ENCODE data around the gene ANTXR1.

DNA sequence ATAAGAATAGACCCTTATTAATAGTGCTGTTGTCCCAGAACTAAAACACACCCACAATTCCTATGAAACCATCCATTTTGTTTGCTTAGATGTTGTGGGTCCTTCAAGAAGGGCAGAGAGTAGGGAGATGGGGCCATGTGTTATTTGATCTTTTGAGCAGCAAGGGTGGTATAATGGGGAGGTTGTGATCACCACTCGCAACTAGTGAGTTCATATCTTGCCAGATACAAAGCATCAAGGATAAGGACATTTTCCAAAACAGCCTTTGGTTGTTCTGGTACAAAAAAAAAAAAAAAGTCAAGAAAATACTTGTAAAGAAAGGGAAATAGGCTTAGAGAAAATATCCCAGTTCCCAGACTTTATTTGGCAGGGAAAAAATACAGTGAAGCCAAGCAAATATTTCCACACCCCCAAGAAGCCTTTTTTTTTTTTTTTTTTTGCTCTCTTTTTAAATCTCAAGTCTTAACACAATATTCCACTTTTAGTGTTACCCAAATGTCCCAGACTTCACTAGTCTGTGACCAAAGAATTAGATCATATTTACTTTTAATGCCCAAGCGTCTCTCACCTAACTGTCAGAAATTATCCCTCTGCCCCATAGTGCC, 54.1 kb downstream of the ANTXR1 start:
- TF ChIP-seq POLR2A (IDR thresholded peaks at IDR 0.05), result no peak
- TF ChIP-seq, protein P1, sequence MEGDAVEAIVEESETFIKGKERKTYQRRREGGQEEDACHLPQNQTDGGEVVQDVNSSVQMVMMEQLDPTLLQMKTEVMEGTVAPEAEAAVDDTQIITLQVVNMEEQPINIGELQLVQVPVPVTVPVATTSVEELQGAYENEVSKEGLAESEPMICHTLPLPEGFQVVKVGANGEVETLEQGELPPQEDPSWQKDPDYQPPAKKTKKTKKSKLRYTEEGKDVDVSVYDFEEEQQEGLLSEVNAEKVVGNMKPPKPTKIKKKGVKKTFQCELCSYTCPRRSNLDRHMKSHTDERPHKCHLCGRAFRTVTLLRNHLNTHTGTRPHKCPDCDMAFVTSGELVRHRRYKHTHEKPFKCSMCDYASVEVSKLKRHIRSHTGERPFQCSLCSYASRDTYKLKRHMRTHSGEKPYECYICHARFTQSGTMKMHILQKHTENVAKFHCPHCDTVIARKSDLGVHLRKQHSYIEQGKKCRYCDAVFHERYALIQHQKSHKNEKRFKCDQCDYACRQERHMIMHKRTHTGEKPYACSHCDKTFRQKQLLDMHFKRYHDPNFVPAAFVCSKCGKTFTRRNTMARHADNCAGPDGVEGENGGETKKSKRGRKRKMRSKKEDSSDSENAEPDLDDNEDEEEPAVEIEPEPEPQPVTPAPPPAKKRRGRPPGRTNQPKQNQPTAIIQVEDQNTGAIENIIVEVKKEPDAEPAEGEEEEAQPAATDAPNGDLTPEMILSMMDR (IDR thresholded peaks at IDR 0.05), result no peak

Data from uterus (tissue), 2 donors.